ENCODE results near the gene AGBL4.

Gene AGBL4

DNA sequence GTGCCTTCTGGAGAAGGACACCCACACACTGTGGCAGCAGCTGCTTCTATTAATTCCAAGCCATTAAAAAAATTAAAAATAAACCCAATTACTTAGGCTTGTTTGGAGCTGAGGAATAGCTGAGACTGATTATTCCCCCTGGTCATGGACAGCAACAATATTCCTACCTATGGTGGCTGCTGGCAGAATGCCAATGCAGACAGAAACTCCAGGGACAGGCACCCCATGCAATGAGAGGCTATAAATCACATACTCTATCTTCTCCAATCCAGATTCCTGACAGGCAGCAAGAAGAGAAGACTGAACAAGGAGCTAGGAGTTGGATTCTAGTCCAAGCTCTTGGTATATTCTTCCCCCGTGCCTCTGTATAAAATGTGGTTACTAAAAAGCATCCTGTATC, 971.7 kb downstream of the AGBL4 start:
- TF ChIP-seq, protein P1, sequence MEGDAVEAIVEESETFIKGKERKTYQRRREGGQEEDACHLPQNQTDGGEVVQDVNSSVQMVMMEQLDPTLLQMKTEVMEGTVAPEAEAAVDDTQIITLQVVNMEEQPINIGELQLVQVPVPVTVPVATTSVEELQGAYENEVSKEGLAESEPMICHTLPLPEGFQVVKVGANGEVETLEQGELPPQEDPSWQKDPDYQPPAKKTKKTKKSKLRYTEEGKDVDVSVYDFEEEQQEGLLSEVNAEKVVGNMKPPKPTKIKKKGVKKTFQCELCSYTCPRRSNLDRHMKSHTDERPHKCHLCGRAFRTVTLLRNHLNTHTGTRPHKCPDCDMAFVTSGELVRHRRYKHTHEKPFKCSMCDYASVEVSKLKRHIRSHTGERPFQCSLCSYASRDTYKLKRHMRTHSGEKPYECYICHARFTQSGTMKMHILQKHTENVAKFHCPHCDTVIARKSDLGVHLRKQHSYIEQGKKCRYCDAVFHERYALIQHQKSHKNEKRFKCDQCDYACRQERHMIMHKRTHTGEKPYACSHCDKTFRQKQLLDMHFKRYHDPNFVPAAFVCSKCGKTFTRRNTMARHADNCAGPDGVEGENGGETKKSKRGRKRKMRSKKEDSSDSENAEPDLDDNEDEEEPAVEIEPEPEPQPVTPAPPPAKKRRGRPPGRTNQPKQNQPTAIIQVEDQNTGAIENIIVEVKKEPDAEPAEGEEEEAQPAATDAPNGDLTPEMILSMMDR (IDR thresholded peaks at IDR 0.05; ENCODE audit: low read depth, low read length): no peak

DNA sequence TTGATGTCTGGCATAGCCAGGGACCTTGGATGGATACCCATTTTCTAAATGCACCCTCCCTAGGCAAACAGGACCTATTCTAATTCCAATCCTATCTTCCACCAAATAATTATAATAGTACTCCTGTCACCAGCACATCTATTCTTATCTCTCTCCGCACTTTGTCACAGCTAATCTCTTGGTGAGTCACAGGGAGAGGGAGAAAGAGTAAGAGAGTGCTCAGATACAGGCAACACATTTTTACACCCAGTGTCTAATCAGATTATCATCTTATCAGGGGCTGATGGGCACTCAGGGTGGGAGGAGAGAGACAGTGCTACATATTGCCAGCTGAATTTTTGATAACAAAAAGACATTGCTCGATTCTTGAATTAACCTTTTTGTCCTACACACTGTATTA, 972.1 kb downstream of the AGBL4 start:
- TF ChIP-seq, protein P1 (IDR thresholded peaks at IDR 0.05; ENCODE audit: low read depth, low read length): no peak
- DNase-seq (ENCODE audit: extremely low read depth, low read depth): no peak

More for the DNA sequence above, 971.7 kb downstream of the AGBL4 start:
- DNase-seq (ENCODE audit: extremely low read depth, low read depth): no peak

DNA sequence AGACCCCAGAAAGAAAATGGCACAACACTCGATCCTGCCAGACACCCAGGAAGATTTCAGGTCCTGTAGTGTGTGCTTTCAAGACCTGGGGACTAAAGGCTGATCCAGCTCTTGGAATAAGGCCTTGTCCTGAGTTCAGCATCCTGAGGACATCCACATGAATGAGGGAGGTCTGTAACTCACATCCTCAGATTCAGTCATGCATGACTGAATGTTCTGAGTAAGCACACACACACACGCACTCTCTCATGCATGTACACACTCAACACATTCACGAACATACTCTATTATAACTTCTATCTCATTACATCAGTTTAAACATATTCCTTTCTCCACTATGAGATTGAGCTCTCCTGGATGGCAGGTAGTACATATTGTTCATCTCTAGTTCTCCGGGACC, 973.7 kb downstream of the AGBL4 start:
- DNase-seq (ENCODE audit: extremely low read depth, low read depth): no peak
- TF ChIP-seq, protein P1 (IDR thresholded peaks at IDR 0.05; ENCODE audit: low read depth, low read length): no peak

DNA sequence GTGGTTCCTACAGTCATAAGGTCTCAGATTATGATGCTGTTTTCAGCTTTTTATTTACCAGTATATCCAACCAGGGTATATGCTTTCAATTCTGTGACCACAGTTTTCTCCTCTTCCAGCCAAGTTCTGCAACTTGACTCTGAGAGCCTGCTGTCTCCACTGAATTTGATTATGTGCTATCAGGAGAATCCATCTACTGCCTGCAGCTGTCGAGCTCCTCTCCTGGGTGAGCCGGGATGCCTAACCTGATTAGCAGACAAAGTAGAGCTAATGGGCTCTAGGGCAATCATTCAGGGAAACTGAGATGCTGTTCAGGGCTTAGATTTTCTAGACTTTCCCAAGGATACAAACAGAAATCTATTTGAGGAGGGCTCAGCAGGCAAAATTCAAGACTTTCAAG, 975.6 kb downstream of the AGBL4 start:
- TF ChIP-seq, protein P1 (IDR thresholded peaks at IDR 0.05; ENCODE audit: low read depth, low read length): no peak
- DNase-seq (ENCODE audit: extremely low read depth, low read depth): no peak

DNA sequence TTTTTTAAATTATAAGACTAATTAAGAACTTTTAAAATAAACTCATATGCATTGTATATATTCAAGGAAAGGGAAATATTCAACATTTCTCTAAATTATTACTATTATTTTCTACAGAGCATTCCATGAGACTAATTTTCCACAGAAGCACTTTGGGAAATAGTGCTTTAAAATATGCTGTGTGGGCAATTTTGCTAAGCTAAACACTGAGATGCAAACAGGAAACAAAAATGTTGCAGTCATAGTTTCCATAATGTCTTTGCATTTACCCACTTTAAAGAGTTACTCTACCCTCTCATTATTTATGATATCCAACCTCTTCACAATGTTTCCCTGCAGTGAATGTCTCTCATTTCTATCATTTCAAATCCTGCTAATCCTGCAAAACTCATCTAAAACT, 977.4 kb downstream of the AGBL4 start:
- TF ChIP-seq, protein P1 (IDR thresholded peaks at IDR 0.05; ENCODE audit: low read depth, low read length): no peak

DNA sequence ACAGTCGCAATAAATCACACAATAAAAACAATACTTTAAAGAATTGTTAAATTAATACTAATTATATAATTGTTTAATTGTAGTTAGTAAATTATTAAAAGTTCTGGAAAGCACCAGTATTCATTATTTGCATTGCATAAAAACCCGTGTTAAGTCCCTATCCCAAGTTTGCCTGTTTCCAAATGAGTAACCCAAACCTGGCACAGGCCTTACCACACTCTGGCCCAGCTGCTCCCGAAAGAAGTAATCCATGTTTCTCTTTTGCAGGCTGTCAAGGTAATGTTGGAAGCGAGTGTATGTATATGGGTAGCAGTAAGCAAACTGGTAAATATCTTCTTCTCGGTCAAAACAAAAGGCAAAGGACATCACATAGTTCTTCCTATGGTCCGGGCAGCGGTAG, 978.4 kb downstream of the AGBL4 start:
- DNase-seq (ENCODE audit: extremely low read depth, low read depth): no peak
- TF ChIP-seq, protein P1 (IDR thresholded peaks at IDR 0.05; ENCODE audit: low read depth, low read length): no peak

More for the DNA sequence above, 977.4 kb downstream of the AGBL4 start:
- no peak for DNase-seq (ENCODE audit: extremely low read depth, low read depth)

DNA sequence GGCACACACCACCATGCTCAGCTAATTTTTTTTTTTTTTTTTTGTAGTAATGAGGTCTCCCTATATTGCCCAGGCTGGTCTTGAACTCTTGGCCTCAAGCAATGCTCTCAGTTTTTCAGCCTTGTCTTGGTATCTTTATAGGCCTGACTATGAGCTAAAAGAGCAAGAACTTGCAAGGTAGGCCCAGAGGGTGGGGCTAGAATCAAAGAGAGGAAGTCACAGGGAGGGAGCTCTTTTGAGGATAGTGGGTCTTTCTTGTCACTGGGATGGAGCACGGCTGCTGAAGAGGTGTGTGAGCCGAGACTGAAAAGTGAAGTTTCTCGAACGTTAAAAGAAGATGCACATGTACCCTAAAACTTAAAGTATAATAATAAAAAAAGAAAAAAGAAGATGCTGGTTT, 987.1 kb downstream of the AGBL4 start:
- DNase-seq (ENCODE audit: extremely low read depth, low read depth): no peak
- TF ChIP-seq, protein P1 (IDR thresholded peaks at IDR 0.05; ENCODE audit: low read depth, low read length): no peak

Measured in AG09319 (cell line).